Body of pancreas (tissue), 4 donors: ENCODE results near the gene ZNF628.

Source experiments
- POLR2A ChIP-seq, 3 donors: fragments of 450-650 bp; IDR thresholded peaks; one replicate each; pipeline ENCODE4 v1.6.1; 2016; ENCODE audit warnings: antibody characterized with exemption in 3 of 3, mild to moderate bottlenecking in 2 of 3
- TF ChIP-seq, protein P1 (sequence below), 7 experiments: fragments of 450-650 bp in 4 of 7; fragments of 200-600 bp in 3 of 7; sonication (generic) in 3 of 7; IDR thresholded peaks; one replicate each; pipeline ENCODE4 v1.5.1; 2016 to 2019; ENCODE audit warnings: antibody characterized with exemption in 7 of 7

DNA sequence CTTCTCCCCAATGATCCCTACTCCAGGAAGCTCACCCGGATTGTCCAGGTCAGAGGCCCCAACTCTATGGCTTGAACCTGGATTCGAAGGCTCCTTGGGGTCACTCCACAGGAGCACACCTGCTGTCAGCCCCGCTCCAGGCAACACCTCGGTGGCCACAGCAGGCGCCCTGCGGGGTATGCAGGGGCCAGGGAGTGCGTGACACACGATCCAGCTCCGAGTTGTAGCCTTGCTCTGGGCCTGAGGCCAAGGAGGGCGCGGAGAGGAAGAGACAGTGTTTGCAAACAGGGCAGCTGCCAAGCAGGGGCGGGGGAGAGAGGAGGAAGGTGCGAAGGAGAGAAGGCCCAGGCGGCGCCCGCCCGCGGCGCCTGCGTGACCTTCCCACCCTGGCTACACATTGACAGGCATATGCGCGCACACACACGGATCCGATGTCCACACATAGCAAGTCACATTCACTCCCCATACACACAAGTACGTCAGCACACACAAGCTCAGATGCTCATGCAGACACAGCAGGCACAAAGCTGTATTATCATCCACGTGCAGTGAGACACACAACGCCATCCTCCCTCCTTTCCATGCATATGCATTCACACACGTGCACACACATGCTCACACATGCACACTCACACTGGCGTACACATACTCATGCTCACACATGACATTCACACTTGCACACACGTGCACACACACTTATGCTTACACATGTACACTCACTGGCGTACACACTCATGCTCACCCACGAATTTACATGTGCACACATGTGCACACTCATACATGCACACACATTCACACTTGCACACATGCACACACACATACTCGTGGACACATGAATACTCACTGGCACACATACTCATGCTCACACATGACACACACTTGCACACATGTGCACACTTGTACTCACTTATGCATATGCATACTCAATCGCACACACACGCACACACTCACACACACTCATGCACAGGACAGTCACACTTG, 50.1 kb downstream of the ZNF628 start:
- TF ChIP-seq, protein P1, sequence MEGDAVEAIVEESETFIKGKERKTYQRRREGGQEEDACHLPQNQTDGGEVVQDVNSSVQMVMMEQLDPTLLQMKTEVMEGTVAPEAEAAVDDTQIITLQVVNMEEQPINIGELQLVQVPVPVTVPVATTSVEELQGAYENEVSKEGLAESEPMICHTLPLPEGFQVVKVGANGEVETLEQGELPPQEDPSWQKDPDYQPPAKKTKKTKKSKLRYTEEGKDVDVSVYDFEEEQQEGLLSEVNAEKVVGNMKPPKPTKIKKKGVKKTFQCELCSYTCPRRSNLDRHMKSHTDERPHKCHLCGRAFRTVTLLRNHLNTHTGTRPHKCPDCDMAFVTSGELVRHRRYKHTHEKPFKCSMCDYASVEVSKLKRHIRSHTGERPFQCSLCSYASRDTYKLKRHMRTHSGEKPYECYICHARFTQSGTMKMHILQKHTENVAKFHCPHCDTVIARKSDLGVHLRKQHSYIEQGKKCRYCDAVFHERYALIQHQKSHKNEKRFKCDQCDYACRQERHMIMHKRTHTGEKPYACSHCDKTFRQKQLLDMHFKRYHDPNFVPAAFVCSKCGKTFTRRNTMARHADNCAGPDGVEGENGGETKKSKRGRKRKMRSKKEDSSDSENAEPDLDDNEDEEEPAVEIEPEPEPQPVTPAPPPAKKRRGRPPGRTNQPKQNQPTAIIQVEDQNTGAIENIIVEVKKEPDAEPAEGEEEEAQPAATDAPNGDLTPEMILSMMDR (IDR thresholded peaks at IDR 0.05): no peak
- no peak for TF ChIP-seq POLR2A (IDR thresholded peaks at IDR 0.05)
